GM12878 (cell line): ENCODE results near the gene SYN1. TPM values are rescaled to one million over a fixed set of nuclear protein-coding genes. Genes with fewer than 3 reads are reported as not detected.
A peak's percentile ranks its signal among the peaks of the same experiment; 100 is the strongest.

Experiments
- CBX5 ChIP-seq: sonication (generic); IDR thresholded peaks from 2 replicates; pipeline ENCODE4 v1.6.1; 2016; ENCODE audit warnings: low read depth, moderate library complexity, mild to moderate bottlenecking, inconsistent platforms
- DPF2 ChIP-seq: fragments of 450-650 bp; IDR thresholded peaks from 2 replicates; pipeline ENCODE4 v1.6.1; 2017; ENCODE audit warnings: mild to moderate bottlenecking
- HDAC2 ChIP-seq: fragments of 200-600 bp; sonication (generic); IDR thresholded peaks from 2 replicates; pipeline ENCODE4 v1.6.1; 2017
- IKZF1 ChIP-seq: fragments of 450-650 bp; conservative IDR thresholded peaks from 2 replicates; pipeline ENCODE4 v1.6.1; 2017; ENCODE audit warnings: antibody characterized with exemption, mild to moderate bottlenecking
- KLF5 ChIP-seq: fragments of 450-650 bp; IDR thresholded peaks from 2 replicates; pipeline ENCODE4 v1.6.1; 2014; ENCODE audit warnings: mild to moderate bottlenecking; ENCODE audit not compliant: partially characterized antibody
- RFX5 ChIP-seq: IDR thresholded peaks from 2 replicates; pipeline ENCODE4 v1.6.1; 2011; ENCODE audit warnings: low read depth, low read length, improper control_type of control experiment
- SMAD1 ChIP-seq: fragments of 450-650 bp; IDR thresholded peaks from 2 replicates; pipeline ENCODE4 v1.6.1; 2018; ENCODE audit warnings: mild to moderate bottlenecking, low read depth; ENCODE audit not compliant: partially characterized antibody
- SREBF1 ChIP-seq: IDR thresholded peaks from 2 replicates; pipeline ENCODE4 v1.6.1; 2012; ENCODE audit warnings: mild to moderate bottlenecking, low read length
- TCF3 ChIP-seq: IDR thresholded peaks from 2 replicates; pipeline ENCODE4 v1.6.1; 2012; ENCODE audit warnings: low read depth, mild to moderate bottlenecking, low read length, borderline replicate concordance; ENCODE audit not compliant: insufficient read depth
- YY1 ChIP-seq: IDR thresholded peaks from 2 replicates; pipeline ENCODE4 v1.6.1; 2011; ENCODE audit warnings: low read depth, mild to moderate bottlenecking, low read length
- ZZZ3 ChIP-seq: IDR thresholded peaks from 2 replicates; pipeline ENCODE4 v1.6.1; 2011; ENCODE audit warnings: low read depth; ENCODE audit not compliant: control insufficient read depth, insufficient read length
- polyA plus RNA-seq, 11 experiments: library from polyadenylated mRNA; depleted of rRNA in 4 of 11; unstranded in 6 of 11; stranded (reverse) in 5 of 11; fragments of >200 nt; fragmentation: Nextera tagmentation in 4 of 11; fragmentation: Illumina TruSeq in 1 of 11; extraction: Ambion mirVana in 4 of 11; extraction: Trizol in 1 of 11; gene quantifications; 1 replicate in 1 of 11; 2 replicates in 10 of 11; pipeline versions ENCODE4 v1.2.1 to v1.2.3, GENCODE V29; 2011 to 2016; ENCODE audit warnings: inconsistent platforms in 2 of 11, missing spikeins in 2 of 11, low read depth in 1 of 11
- total RNA-seq, 4 experiments: library from RNA; depleted of rRNA in 3 of 4; stranded (reverse); fragments of >200 nt in 3 of 4; fragmentation: Illumina TruSeq in 1 of 4; extraction: Trizol in 1 of 4; gene quantifications; 2 replicates each; pipeline versions ENCODE4 v1.2.1 to v1.2.3, GENCODE V29; 2013 to 2021
- TF ChIP-seq, protein P1 (sequence below): IDR thresholded peaks from 2 replicates; pipeline ENCODE4 v1.6.1; 2012; ENCODE audit warnings: mild to moderate bottlenecking, low read depth, low read length
- TF ChIP-seq, protein P2 (sequence below): fragments of 450-650 bp; formaldehyde crosslinking; IDR thresholded peaks from 2 replicates; pipeline ENCODE4 v1.4.0; 2020; ENCODE audit warnings: mild to moderate bottlenecking, moderate library complexity
- TF ChIP-seq, protein P3 (sequence below): fragments of 450-650 bp; IDR thresholded peaks from 2 replicates; pipeline ENCODE4 v1.6.1; 2016; ENCODE audit warnings: mild to moderate bottlenecking
- TF ChIP-seq, protein P4 (sequence below): IDR thresholded peaks from 2 replicates; pipeline ENCODE4 v1.6.1; 2011; ENCODE audit warnings: borderline replicate concordance, low read depth, mild to moderate bottlenecking, moderate library complexity, mixed read lengths, low read length; ENCODE audit not compliant: insufficient read depth; ENCODE audit errors: extremely low read length

The SYN1 gene
- total and polyA plus RNA-seq, 10 of the 15 experiments (the other 5 are each of a cell fraction or from before 2014, with no cell fraction given): 0.09 to 0.57 (median 0.16) TPM; not detected in 3

DNA sequence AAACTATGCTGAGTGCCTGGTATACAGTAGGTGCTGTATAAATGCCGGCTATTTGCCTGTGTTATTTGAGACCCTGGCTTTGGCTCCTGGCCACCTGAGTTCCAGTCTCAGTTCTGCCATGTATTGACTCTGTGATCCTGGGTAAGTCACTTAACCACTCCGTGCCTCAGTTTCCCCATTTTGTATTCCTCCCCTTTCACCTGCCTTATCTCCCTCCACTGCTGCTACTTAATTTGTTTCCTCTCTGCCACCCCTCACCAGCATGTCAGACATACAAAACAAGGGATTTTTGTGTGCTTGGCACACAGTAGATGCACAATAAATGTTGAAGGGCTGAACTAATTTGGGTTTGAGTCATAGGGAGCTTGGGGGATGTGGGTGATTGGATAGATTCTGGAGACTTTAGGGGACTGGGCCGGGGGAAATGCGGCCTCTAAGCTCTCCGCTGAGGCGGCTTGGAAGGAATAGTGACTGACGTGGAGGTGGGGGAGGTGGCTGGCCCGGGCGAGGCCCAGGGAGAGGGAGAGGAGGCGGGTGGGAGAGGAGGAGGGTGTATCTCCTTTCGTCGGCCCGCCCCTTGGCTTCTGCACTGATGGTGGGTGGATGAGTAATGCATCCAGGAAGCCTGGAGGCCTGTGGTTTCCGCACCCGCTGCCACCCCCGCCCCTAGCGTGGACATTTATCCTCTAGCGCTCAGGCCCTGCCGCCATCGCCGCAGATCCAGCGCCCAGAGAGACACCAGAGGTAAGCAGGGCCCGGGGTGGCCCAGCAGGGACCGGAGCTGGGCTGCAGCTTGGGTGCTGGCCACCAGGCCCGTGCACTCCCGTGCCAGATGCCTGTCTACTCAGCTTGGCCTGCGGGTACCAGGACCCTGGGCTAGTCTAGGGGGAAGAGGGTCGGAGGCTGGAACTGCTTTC lies 37.7 kb downstream of the SYN1 start, which contains the start of gene TIMP1 (continued):
- TF ChIP-seq, protein P1, sequence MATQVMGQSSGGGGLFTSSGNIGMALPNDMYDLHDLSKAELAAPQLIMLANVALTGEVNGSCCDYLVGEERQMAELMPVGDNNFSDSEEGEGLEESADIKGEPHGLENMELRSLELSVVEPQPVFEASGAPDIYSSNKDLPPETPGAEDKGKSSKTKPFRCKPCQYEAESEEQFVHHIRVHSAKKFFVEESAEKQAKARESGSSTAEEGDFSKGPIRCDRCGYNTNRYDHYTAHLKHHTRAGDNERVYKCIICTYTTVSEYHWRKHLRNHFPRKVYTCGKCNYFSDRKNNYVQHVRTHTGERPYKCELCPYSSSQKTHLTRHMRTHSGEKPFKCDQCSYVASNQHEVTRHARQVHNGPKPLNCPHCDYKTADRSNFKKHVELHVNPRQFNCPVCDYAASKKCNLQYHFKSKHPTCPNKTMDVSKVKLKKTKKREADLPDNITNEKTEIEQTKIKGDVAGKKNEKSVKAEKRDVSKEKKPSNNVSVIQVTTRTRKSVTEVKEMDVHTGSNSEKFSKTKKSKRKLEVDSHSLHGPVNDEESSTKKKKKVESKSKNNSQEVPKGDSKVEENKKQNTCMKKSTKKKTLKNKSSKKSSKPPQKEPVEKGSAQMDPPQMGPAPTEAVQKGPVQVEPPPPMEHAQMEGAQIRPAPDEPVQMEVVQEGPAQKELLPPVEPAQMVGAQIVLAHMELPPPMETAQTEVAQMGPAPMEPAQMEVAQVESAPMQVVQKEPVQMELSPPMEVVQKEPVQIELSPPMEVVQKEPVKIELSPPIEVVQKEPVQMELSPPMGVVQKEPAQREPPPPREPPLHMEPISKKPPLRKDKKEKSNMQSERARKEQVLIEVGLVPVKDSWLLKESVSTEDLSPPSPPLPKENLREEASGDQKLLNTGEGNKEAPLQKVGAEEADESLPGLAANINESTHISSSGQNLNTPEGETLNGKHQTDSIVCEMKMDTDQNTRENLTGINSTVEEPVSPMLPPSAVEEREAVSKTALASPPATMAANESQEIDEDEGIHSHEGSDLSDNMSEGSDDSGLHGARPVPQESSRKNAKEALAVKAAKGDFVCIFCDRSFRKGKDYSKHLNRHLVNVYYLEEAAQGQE: no peak
- TF ChIP-seq RFX5: no peak
- TF ChIP-seq SREBF1: no peak
- TF ChIP-seq, protein P2, sequence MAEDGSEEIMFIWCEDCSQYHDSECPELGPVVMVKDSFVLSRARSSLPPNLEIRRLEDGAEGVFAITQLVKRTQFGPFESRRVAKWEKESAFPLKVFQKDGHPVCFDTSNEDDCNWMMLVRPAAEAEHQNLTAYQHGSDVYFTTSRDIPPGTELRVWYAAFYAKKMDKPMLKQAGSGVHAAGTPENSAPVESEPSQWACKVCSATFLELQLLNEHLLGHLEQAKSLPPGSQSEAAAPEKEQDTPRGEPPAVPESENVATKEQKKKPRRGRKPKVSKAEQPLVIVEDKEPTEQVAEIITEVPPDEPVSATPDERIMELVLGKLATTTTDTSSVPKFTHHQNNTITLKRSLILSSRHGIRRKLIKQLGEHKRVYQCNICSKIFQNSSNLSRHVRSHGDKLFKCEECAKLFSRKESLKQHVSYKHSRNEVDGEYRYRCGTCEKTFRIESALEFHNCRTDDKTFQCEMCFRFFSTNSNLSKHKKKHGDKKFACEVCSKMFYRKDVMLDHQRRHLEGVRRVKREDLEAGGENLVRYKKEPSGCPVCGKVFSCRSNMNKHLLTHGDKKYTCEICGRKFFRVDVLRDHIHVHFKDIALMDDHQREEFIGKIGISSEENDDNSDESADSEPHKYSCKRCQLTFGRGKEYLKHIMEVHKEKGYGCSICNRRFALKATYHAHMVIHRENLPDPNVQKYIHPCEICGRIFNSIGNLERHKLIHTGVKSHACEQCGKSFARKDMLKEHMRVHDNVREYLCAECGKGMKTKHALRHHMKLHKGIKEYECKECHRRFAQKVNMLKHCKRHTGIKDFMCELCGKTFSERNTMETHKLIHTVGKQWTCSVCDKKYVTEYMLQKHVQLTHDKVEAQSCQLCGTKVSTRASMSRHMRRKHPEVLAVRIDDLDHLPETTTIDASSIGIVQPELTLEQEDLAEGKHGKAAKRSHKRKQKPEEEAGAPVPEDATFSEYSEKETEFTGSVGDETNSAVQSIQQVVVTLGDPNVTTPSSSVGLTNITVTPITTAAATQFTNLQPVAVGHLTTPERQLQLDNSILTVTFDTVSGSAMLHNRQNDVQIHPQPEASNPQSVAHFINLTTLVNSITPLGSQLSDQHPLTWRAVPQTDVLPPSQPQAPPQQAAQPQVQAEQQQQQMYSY (CRISPR knock-in tag): no peak
- no peak for TF ChIP-seq KLF5
- no peak for TF ChIP-seq HDAC2
- TF ChIP-seq DPF2: peak; percentile 77
- TF ChIP-seq, protein P3, sequence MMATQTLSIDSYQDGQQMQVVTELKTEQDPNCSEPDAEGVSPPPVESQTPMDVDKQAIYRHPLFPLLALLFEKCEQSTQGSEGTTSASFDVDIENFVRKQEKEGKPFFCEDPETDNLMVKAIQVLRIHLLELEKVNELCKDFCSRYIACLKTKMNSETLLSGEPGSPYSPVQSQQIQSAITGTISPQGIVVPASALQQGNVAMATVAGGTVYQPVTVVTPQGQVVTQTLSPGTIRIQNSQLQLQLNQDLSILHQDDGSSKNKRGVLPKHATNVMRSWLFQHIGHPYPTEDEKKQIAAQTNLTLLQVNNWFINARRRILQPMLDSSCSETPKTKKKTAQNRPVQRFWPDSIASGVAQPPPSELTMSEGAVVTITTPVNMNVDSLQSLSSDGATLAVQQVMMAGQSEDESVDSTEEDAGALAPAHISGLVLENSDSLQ: peak; percentile 87
- TF ChIP-seq ZZZ3: no peak
- TF ChIP-seq TCF3: 0 out of 2 replicates have a peak, but pooled peaks have one; percentile 14
- TF ChIP-seq, protein P4, sequence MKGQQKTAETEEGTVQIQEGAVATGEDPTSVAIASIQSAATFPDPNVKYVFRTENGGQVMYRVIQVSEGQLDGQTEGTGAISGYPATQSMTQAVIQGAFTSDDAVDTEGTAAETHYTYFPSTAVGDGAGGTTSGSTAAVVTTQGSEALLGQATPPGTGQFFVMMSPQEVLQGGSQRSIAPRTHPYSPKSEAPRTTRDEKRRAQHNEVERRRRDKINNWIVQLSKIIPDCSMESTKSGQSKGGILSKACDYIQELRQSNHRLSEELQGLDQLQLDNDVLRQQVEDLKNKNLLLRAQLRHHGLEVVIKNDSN: no peak
- no peak for TF ChIP-seq CBX5
- peak; percentile 88 for TF ChIP-seq YY1
- TF ChIP-seq IKZF1: peak; percentile 82
- no peak for TF ChIP-seq SMAD1
